Epithelial cell of esophagus (primary cell): ENCODE results near the gene KLF7.

Experiments
- DNase-seq: peaks from one replicate; pipeline ENCODE4 v3.0.0; 2010; ENCODE audit warnings: low read depth
- H3K4me3 ChIP-seq: 2 replicates; pipeline ENCODE4 v1.5.1; 2011; ENCODE audit warnings: mild to moderate bottlenecking, low read length, control low read depth
- TF ChIP-seq, protein P1 (sequence below): IDR thresholded peaks from 2 replicates; pipeline ENCODE4 v1.5.1; 2011; ENCODE audit warnings: low read depth, mild to moderate bottlenecking, low read length, control low read depth, inconsistent platforms; ENCODE audit not compliant: insufficient read depth; ENCODE audit errors: missing control alignments

KLF7 gene

GRCh38 chr2:207155516-207156444 is 10.0 kb downstream of the KLF7 start:
- no peak overlapping the region for H3K4me3 ChIP-seq
- no peak for DNase-seq
- TF ChIP-seq, protein P1, sequence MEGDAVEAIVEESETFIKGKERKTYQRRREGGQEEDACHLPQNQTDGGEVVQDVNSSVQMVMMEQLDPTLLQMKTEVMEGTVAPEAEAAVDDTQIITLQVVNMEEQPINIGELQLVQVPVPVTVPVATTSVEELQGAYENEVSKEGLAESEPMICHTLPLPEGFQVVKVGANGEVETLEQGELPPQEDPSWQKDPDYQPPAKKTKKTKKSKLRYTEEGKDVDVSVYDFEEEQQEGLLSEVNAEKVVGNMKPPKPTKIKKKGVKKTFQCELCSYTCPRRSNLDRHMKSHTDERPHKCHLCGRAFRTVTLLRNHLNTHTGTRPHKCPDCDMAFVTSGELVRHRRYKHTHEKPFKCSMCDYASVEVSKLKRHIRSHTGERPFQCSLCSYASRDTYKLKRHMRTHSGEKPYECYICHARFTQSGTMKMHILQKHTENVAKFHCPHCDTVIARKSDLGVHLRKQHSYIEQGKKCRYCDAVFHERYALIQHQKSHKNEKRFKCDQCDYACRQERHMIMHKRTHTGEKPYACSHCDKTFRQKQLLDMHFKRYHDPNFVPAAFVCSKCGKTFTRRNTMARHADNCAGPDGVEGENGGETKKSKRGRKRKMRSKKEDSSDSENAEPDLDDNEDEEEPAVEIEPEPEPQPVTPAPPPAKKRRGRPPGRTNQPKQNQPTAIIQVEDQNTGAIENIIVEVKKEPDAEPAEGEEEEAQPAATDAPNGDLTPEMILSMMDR, result no peak

- no peak overlapping the region for H3K4me3 ChIP-seq
- TF ChIP-seq, protein P1, result no peak
- no peak for DNase-seq
These were observed 10.9 kb downstream of the KLF7 start for GRCh38 chr2:207154556-207155510.

DNA sequence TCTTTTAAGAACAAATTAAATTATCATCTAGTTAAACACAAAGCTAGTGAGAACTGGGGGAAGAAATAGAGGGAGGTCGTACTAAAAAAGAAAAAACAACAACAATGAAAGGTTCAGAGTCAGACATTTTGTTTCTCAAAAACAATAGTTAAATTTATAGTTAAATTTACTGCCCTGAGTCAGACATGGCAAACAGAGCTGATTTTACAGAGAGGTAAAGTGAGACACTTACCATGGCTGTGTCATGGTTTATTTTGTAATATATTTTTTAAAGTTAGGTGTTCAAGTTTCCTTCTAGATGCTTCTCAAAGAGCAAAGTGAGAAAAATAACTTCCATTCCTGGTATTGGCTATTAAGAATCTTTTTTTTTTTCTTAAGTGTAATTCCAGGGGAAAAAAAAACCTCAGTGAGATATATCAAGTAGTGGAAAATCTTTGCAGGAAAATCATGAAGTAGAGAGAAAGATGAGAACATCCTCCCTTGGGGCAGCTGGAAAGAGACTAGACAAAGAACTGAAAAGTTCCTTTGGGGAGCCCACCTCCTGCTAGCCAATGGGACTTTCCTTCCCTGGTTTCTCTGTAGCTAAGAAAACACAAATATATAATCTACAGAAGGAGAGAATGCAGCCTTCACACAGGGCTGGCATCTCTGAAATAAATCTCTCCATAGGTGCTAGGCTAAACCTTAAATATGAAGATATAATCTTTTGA is 12.3 kb downstream of the KLF7 start:
- no peak overlapping the region for H3K4me3 ChIP-seq
- no peak for DNase-seq
- TF ChIP-seq, protein P1, result no peak

- TF ChIP-seq, protein P1, result no peak
- no peak overlapping the region for H3K4me3 ChIP-seq
- DNase-seq, result no peak
These were observed 14.7 kb downstream of the KLF7 start for GRCh38 chr2:207151048-207151447.

- no peak for DNase-seq
- TF ChIP-seq, protein P1, result no peak
- no peak overlapping the region for H3K4me3 ChIP-seq
These were observed 15.5 kb downstream of the KLF7 start for GRCh38 chr2:207150284-207150683.
